ENCODE data around the gene LETM1. TPM values are rescaled to one million over a fixed set of nuclear protein-coding genes. Genes with fewer than 3 reads are reported as not detected.

The LETM1 gene
- total and polyA plus RNA-seq, 10 donors, result 6.5 to 47.7 (median 34.7) TPM

DNA sequence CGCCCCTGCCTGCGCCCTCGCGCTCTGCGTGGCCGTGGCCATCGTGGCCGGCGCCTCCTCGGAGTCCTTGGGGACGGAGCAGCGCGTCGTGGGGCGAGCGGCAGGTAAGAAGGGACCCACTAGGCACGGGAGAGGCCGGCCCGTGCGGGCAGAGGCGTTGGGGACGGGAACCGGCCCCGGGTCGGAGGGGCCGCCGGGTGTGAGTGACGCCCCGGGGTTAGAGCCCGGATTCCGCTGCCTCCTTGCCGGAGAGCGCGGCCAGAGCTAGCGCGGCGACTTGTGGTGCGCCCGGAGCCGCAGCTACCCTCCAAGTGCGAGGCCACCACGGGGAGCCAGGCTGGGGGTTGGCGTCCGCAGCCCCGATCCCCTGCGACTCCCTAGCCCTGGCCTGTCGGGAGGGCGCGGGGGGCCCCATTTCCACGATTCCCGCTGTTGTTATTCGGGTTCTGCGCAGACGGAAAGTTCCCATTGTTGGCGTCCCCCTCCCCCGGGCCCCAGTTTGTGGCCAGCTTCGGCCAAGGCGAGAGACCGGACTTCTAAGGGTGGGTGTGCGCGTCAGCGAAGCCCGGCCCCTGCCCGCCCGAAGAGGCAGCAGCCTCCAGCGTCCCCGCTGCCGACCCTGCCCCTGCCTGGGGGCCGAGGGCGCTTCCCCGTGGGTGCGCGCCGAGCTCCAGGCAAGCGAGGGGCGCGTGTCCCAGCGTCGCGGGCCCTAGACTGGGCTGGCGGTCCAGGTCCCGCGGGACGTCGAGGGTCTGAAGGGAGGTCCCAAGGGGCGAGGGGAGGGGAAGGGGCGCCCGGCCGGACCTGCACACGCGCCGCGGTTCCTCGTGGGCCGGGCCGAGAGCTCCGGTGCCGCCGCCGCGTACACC lies 61.8 kb downstream of the LETM1 start:
- Histone ChIP-seq H3K27ac (no peak overlapping the region), H3K27me3 (replicated peaks in 1 of 7) (peaks cover 5 to 73% (median 51%) of the 10 kb centered on the region in 7 donors), H3K4me1 (peaks cover 12 to 37% (median 24%) of the 10 kb centered on the region in 6 donors), H3K36me3 (no peaks in the 10 kb centered on the region), H3K4me3 (peak overlapping the region; percentile 27 to 76 (median 49)), H3K9me3 (no peaks in the 10 kb centered on the region)
- DNase-seq, result no peak
- WGBS, 5 donors, result 1 to 3% (median 2%) methylated on average over 48 to 101 of the region's 101 CpGs
- intact Hi-C loops (cut with DNase I; ENCODE audit: low total_unique reads), result no loop called here
- TF ChIP-seq POLR2A (IDR thresholded peaks at IDR 0.05) (no peak), POLR2AphosphoS5 (IDR thresholded peaks at IDR 0.05) (no peak)
- TF ChIP-seq, protein P1, sequence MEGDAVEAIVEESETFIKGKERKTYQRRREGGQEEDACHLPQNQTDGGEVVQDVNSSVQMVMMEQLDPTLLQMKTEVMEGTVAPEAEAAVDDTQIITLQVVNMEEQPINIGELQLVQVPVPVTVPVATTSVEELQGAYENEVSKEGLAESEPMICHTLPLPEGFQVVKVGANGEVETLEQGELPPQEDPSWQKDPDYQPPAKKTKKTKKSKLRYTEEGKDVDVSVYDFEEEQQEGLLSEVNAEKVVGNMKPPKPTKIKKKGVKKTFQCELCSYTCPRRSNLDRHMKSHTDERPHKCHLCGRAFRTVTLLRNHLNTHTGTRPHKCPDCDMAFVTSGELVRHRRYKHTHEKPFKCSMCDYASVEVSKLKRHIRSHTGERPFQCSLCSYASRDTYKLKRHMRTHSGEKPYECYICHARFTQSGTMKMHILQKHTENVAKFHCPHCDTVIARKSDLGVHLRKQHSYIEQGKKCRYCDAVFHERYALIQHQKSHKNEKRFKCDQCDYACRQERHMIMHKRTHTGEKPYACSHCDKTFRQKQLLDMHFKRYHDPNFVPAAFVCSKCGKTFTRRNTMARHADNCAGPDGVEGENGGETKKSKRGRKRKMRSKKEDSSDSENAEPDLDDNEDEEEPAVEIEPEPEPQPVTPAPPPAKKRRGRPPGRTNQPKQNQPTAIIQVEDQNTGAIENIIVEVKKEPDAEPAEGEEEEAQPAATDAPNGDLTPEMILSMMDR (IDR thresholded peaks at IDR 0.05 in 8 of 11, conservative IDR thresholded peaks at IDR 0.05 in 3 of 11), result no peak

DNA sequence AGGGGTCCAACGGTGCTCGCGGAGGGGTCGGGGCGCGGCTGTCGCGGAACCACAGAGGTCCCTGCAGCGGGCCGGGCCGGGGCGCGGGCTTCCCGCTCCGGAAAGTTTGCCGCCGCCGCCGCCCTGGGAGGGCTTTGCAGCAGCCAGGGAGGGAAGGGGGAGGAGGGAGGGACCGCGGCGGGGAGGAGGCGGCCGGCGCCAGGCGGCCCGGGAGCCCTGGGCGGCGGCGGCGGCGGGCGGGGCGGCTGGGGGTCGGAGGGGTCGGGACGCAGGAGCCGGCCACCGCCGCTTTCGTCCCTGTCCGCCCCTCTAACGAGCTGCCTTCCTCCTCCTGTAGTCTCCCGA lies 62.5 kb downstream of the LETM1 start:
- no peak for TF ChIP-seq POLR2A (IDR thresholded peaks at IDR 0.05)
- peaks cover 12 to 37% (median 24%) of the 10 kb centered on the region in 6 donors for H3K4me1 ChIP-seq
- 0 to 2% (median 1%) methylated on average over 4 to 44 of the region's 44 CpGs for WGBS, 5 donors
- H3K27ac ChIP-seq, result peak overlapping the region in 2 of 8 donors; percentile 36 to 46
- H3K27me3 ChIP-seq (replicated peaks in 1 of 7), result peaks cover 5 to 66% (median 46%) of the 10 kb centered on the region in 7 donors
- H3K36me3 ChIP-seq, result no peaks in the 10 kb centered on the region
- DNase-seq, result no peak
- H3K9me3 ChIP-seq, result no peaks in the 10 kb centered on the region
- H3K4me3 ChIP-seq, result peak overlapping the region in 7 of 8 donors; percentile 40 to 76 (median 49)
- intact Hi-C loops (cut with DNase I; ENCODE audit: low total_unique reads), result no loop called here

DNA sequence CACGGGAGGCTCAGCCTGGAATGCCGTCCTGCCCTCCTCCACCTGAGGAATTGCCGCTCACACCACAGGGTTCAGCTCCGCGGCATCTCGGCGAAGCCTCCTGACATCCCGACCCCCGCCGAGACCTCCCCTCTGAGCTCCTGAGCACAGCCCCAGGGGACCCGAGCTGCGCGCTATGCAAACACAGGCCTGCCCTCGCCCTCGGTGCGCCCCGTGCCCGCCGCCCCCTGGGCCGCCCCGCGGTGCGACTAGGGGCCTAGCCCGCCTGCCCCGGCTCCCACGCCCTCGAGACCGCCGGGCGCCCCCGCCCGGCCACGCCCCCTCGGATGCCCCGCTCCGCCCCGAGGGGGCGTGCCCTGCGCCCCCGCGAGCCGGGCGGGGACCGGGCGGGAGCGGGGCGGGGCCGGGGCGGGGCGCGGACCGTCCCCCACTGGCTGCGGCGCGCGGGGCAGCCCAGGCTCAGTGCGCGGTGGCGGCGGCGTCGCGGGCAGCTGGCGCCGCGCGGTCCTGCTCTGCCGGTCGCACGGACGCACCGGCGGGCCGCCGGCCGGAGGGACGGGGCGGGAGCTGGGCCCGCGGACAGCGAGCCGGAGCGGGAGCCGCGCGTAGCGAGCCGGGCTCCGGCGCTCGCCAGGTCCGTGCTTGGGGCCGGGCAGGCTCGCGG lies 63.0 kb downstream of the LETM1 start, which contains the start of gene FGFR3:
Gene FGFR3 (plus strand): TSS at position 462 of the 664 bp plus-strand sequence. CDS start 642 bp downstream, outside the sequence.
- Histone ChIP-seq H3K4me1 (peaks cover 12 to 37% (median 24%) of the 10 kb centered on the region in 6 donors), H3K9me3 (no peaks in the 10 kb centered on the region), H3K4me3 (peak within 1 kb of the TSS; percentile 27 to 76 (median 49)), H3K27ac (peak within 1 kb of the TSS in 2 of 8 donors; percentile 36 to 46), H3K27me3 (replicated peaks in 1 of 7) (peaks cover 5 to 61% (median 42%) of the 10 kb centered on the region in 7 donors), H3K36me3 (no peaks in the 10 kb centered on the region)
- DNase-seq, result no peak
- intact Hi-C loops (cut with DNase I; ENCODE audit: low total_unique reads), result no loop called here
- TF ChIP-seq POLR2AphosphoS5 (IDR thresholded peaks at IDR 0.05), result peak in 1 of 3 donors; percentile 32
- no peak for TF ChIP-seq POLR2A (IDR thresholded peaks at IDR 0.05)
- TF ChIP-seq, protein P1 (IDR thresholded peaks at IDR 0.05 in 8 of 11, conservative IDR thresholded peaks at IDR 0.05 in 3 of 11), result no peak
- WGBS, 5 donors, result 2 to 5% (median 3%) methylated on average over 16 to 95 of the region's 95 CpGs

DNA sequence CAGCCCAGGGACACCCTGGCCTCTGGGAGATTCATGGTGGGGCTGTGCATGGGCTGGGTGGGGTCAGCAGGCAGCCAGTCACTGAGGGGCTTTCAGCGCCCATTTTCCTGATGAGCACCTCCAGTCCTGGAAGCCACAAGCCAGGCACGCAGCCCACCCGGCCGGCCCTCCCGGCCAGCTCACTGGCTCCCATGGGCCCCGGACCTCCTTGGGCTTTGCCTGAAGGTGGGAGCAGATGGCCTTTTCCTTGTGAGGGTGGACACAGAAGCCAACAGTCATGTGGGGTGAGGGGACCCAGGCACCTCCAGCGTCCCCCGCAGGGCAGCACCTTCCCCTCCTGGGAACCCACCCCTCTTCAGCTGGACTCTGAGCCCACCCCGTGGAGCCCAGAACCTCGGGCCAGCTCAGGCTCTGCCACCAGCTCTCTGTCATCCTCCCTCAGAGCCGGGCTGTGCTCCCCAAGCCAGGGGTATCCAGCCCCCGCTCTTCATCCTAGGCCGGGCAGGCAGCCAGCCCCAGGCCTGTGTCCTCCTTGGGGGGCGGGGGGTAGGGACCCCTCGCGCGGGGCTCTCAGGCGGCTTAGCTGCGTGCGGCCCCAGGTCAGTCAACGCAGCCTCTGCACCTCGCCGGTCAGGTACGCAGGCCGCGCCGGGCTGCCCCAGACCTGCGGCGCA lies 63.7 kb downstream of the LETM1 start:
- Histone ChIP-seq H3K4me3 (peak overlapping the region in 3 of 8 donors; percentile 14 to 76 (median 19)), H3K27ac (no peak overlapping the region), H3K27me3 (replicated peaks in 1 of 7) (peaks cover 5 to 54% (median 36%) of the 10 kb centered on the region in 7 donors), H3K36me3 (no peaks in the 10 kb centered on the region), H3K4me1 (peaks cover 12 to 37% (median 24%) of the 10 kb centered on the region in 6 donors), H3K9me3 (no peaks in the 10 kb centered on the region)
- intact Hi-C loops (cut with DNase I; ENCODE audit: low total_unique reads), result no loop called here
- TF ChIP-seq POLR2A (IDR thresholded peaks at IDR 0.05) (no peak), POLR2AphosphoS5 (IDR thresholded peaks at IDR 0.05) (no peak)
- TF ChIP-seq, protein P1 (IDR thresholded peaks at IDR 0.05 in 8 of 11, conservative IDR thresholded peaks at IDR 0.05 in 3 of 11), result no peak
- DNase-seq, result no peak
- WGBS, 5 donors, result 59 to 73% (median 65%) methylated on average over 13 to 29 of the region's 29 CpGs
